ENCODE measurements around the gene SPATA31D3. TPM values are rescaled to one million over a fixed set of nuclear protein-coding genes. Genes with fewer than 3 reads are reported as not detected.
"Not testable (repeated sequence)": the region's sequence is repeated elsewhere in the genome, so short reads cannot be mapped to it uniquely, and the experiment has no call there.

The SPATA31D3 gene
- total RNA-seq (2016; rRNA removed; fragmentation: Illumina TruSeq; extraction: Trizol) (not detected in 2 replicates), polyA plus RNA-seq (2011; rRNA removed) (not detected in 2 replicates), polyA minus RNA-seq (2011; rRNA and poly(A)+ RNA removed; ENCODE audit: low replicate concordance) (not detected in 2 replicates), Bru-seq, nascent RNA (not detected), BruChase-seq, experiment 1, labeled RNA remaining after a 6-hour chase (not detected), BruChase-seq, experiment 2, labeled RNA remaining after a 2-hour chase (not detected)
- not detected in 2 replicates for total RNA-seq (2016; cell fraction: cytosol; rRNA removed; fragmentation: Illumina TruSeq; extraction: Trizol; ENCODE audit: low read depth)
- not detected in 2 replicates for total RNA-seq (2016; cell fraction: insoluble cytoplasmic fraction; rRNA removed; fragmentation: Illumina TruSeq; extraction: Trizol)
- not detected in 2 replicates for total RNA-seq (2016; cell fraction: membrane; rRNA removed; fragmentation: Illumina TruSeq; extraction: Trizol)
- not detected in 2 replicates for total RNA-seq (2016; cell fraction: nucleus; rRNA removed; fragmentation: Illumina TruSeq; extraction: Trizol)
- polyA plus RNA-seq (2011; cell fraction: cytosol; rRNA removed) = not detected in 2 replicates
- polyA plus RNA-seq (2011; cell fraction: nucleus; rRNA removed) = not detected in 2 replicates
- polyA plus RNA-seq (2012) = not detected in 2 replicates
- polyA plus RNA-seq (2016; cell fraction: cytosol; fragmentation: Illumina TruSeq; extraction: Trizol; ENCODE audit: low read depth) = not detected in 2 replicates
- polyA plus RNA-seq (2016; cell fraction: insoluble cytoplasmic fraction; fragmentation: Illumina TruSeq; extraction: Trizol; ENCODE audit: low read depth) = not detected in 2 replicates
- polyA plus RNA-seq (2016; cell fraction: membrane; fragmentation: Illumina TruSeq; extraction: Trizol; ENCODE audit: low read depth) = not detected in 2 replicates
- polyA plus RNA-seq (2016; cell fraction: nucleus; fragmentation: Illumina TruSeq; extraction: Trizol; ENCODE audit: insufficient read depth, low read depth) = not detected in 2 replicates
- polyA minus RNA-seq (2011; cell fraction: cytosol; rRNA and poly(A)+ RNA removed) = not detected in 2 replicates
- polyA minus RNA-seq (2011; cell fraction: nucleus; rRNA and poly(A)+ RNA removed) = not detected in 2 replicates
- long read RNA-seq, experiment 1 = 0 reads
- long read RNA-seq, experiment 2 = 0 reads

DNA sequence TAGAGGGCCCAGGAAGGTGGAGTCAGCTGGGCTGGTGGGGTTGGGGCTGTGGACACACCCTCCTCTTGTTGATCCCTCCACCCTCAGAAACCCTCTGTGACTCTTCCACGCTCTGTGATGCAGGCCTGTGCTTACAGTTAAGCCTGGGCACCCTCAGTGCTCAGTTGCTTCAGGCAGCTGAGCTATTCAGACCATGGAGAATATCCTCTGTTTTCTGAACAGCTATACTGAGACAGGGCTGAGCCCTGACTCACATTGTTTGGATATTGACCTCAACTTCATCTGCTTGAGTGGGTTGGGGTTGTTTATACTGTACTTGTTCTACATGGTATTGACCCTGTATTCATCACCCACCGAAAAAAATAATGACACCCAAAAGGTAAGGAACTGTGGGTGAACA, at the start of gene SPATA31D3:
SPATA31D3 (plus strand) TSS at position 108 of the 400 bp plus-strand sequence; CDS start at position 194, 86 bp downstream.
- H3K79me2 ChIP-seq (ENCODE audit: insufficient read depth, low read length); H4K20me1 ChIP-seq (ENCODE audit: insufficient read depth, low read length); FAIRE-seq; H3K4me1 ChIP-seq (ENCODE audit: insufficient read depth, low read length); intact Hi-C loops (cut with micrococcal nuclease; ENCODE audit: unreplicated experiment); BruUV-seq (replicated peaks); in situ Hi-C loops (cut with HindIII; ENCODE audit: extremely low pct_ligation_motif_present, low pct_unique_long_range_greater_than_20kb); ATAC-seq; DNase-seq (ENCODE audit: low spot score); CTCF ChIA-PET (ENCODE audit: low intra/inter-chr PET ratio, low total read pairs); H3K9me3 ChIP-seq (ENCODE audit: low read length); H3K27me3 ChIP-seq (ENCODE audit: control insufficient read depth in 1 of 2, insufficient read depth in 2 of 2, low read length in 2 of 2); H3K27ac ChIP-seq (ENCODE audit: extremely low read length, insufficient read depth, low read length); POLR2A ChIA-PET; H3K4me3 ChIP-seq (replicated peaks in 1 of 3; ENCODE audit: insufficient read depth in 1 of 3, low read depth in 2 of 3, low read length in 3 of 3); H3K36me3 ChIP-seq (replicated peaks in 1 of 2; ENCODE audit: control insufficient read depth in 1 of 2, insufficient read depth in 2 of 2, low read length in 2 of 2); H3K9ac ChIP-seq (ENCODE audit: insufficient read depth, low read depth, low read length); H2AFZ ChIP-seq (ENCODE audit: low read length); H3K4me2 ChIP-seq (ENCODE audit: low read depth, low read length): not testable (repeated sequence)
- no CpG with 5 or more reads among the region's 2 CpGs for WGBS (ENCODE audit: low lambda C conversion rate)

DNA sequence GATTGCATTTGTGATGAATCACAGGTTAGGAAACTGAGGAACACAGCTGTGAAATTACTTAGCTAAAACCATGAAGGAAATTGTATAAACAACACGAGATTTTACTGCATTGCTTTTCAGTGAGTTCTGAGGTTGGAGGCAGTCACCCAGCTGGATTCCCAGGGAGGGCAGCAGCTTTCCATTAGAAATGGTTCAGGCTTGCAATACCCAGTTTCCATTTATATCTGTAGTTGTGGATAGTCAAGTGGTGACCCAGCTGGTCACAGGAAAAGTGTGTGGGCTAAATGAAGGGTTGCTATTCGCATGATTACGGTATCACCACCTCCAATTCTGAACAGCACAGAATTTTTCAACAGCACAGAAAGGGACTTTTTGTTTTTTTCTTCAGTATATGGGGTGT, 49.4 kb upstream of the SPATA31D3 start:
- H3K27me3 ChIP-seq (ENCODE audit: control insufficient read depth in 1 of 2, insufficient read depth in 2 of 2, low read length in 2 of 2) = no peaks in the 10 kb centered on the region
- H3K79me2 ChIP-seq (ENCODE audit: insufficient read depth, low read length) = no peaks in the 10 kb centered on the region
- H4K20me1 ChIP-seq (ENCODE audit: insufficient read depth, low read length) = no peaks in the 10 kb centered on the region
- no TSS peak for BruUV-seq (replicated peaks)
- 50% methylated on average over 3 of the region's 3 CpGs for WGBS (ENCODE audit: low lambda C conversion rate)
- no peaks in the 10 kb centered on the region for H3K9me3 ChIP-seq (ENCODE audit: low read length)
- ChIA-PET CTCF (ENCODE audit: low intra/inter-chr PET ratio, low total read pairs) (no interaction called here), POLR2A (no interaction called here)
- no peak for DNase-seq (ENCODE audit: low spot score)
- H3K4me1 ChIP-seq (ENCODE audit: insufficient read depth, low read length) = no peaks in the 10 kb centered on the region
- H3K4me3 ChIP-seq (replicated peaks in 1 of 3; ENCODE audit: insufficient read depth in 1 of 3, low read depth in 2 of 3, low read length in 3 of 3) = no peak overlapping the region
- H2AFZ ChIP-seq (ENCODE audit: low read length) = no peak overlapping the region
- H3K27ac ChIP-seq (ENCODE audit: extremely low read length, insufficient read depth, low read length) = no peak overlapping the region
- no peaks in the 10 kb centered on the region for H3K36me3 ChIP-seq (replicated peaks in 1 of 2; ENCODE audit: control insufficient read depth in 1 of 2, insufficient read depth in 2 of 2, low read length in 2 of 2)
- intact Hi-C loops (cut with micrococcal nuclease; ENCODE audit: unreplicated experiment) (no loop called here), in situ Hi-C loops (cut with HindIII; ENCODE audit: extremely low pct_ligation_motif_present, low pct_unique_long_range_greater_than_20kb) (no loop called here)
- H3K9ac ChIP-seq (ENCODE audit: insufficient read depth, low read depth, low read length) = no peak overlapping the region
- ATAC-seq = no peak
- TF ChIP-seq NFE2L1 (CRISPR knock-in tag; IDR thresholded peaks at IDR 0.05; ENCODE audit: borderline replicate concordance) (no peak), IRX3 (CRISPR knock-in tag; IDR thresholded peaks at IDR 0.05; ENCODE audit: borderline replicate concordance, low read depth) (no peak), ZSCAN30 (CRISPR knock-in tag; IDR thresholded peaks at IDR 0.05) (no peak), NRL (CRISPR knock-in tag; IDR thresholded peaks at IDR 0.05; ENCODE audit: borderline replicate concordance) (no peak), ZNF33B (CRISPR knock-in tag; IDR thresholded peaks at IDR 0.05) (no peak), ZBTB44 (CRISPR knock-in tag; IDR thresholded peaks at IDR 0.05) (no peak), PTBP1 (IDR thresholded peaks at IDR 0.05; ENCODE audit: low read depth, low read length, poor library complexity, severe bottlenecking) (no peak), MYC (CRISPR knock-in tag; IDR thresholded peaks at IDR 0.05; ENCODE audit: borderline replicate concordance) (no peak), KMT2B (CRISPR knock-in tag; IDR thresholded peaks at IDR 0.05) (no peak), DMAP1 (CRISPR knock-in tag; IDR thresholded peaks at IDR 0.05) (no peak)
- no peak for FAIRE-seq
- H3K4me2 ChIP-seq (ENCODE audit: low read depth, low read length) = no peak overlapping the region
